HepG2 (cell line): Measurements from ENCODE around the gene ADSL. TPM values are rescaled to one million over a fixed set of nuclear protein-coding genes. Genes with fewer than 3 reads are reported as not detected.

Experiments used
- ATAC-seq: fragments of 200-7000 bp; cut with Tn5 transposase; 3 replicates; pipeline ENCODE4 v1.9.1; 2020; ENCODE audit warnings: mild to moderate bottlenecking, moderate library complexity
- BruUV-seq: library from RNA; stranded (reverse); fragments of 400-500 nt; replicated peaks from 2 replicates; lab custom pipeline; 2021; lab: Mats Ljungman, UMichigan
- CTCF ChIA-PET: fragments of 300-600 bp; formaldehyde crosslinking; extraction: SDS; loops from one replicate; lab custom pipeline; 2021; ENCODE audit warnings: low total read pairs, inconsistent platforms, low intra/inter-chr PET ratio; lab: Yijun Ruan, JAX
- POLR2A ChIA-PET: fragments of 350-600 bp; sonication (Branson Sonifier 250); formaldehyde crosslinking; loops from one replicate; lab custom pipeline; 2020; ENCODE audit warnings: antibody characterized with exemption, inconsistent platforms; lab: Yijun Ruan, JAX
- DNase-seq: peaks from one replicate; pipeline ENCODE4 v3.0.0-alpha.2; 2015; ENCODE audit warnings: low spot score
- FAIRE-seq: peaks from 3 replicates; lab custom pipeline; 2011; peaks lifted over from hg19 to GRCh38; lab: Jason Lieb, UNC
- H2AFZ ChIP-seq: one replicate; pipeline ENCODE4 v1.6.1; 2011; ENCODE audit warnings: low read length, inconsistent platforms
- H3K27ac ChIP-seq: fragments of 300-600 bp; 3 replicates; pipeline ENCODE4 v1.8.0; 2011; ENCODE audit warnings: mixed run types, mild to moderate bottlenecking, mixed read lengths, low read length, inconsistent platforms; ENCODE audit not compliant: insufficient read depth; ENCODE audit errors: extremely low read length
- H3K27me3 ChIP-seq, 2 experiments: fragments of 200-600 bp in 1 of 2; 2 replicates in 1 of 2; 3 replicates in 1 of 2; pipeline versions ENCODE4 v1.6.0 to v1.8.0; 2011; ENCODE audit warnings: low read length in 2 of 2, mild to moderate bottlenecking in 2 of 2, moderate library complexity in 2 of 2, inconsistent platforms in 1 of 2; ENCODE audit not compliant: insufficient read depth in 2 of 2, control insufficient read depth in 1 of 2
- H3K36me3 ChIP-seq, 2 experiments: fragments of 200-600 bp in 1 of 2; replicated peaks in 1 of 2; 2 replicates in 1 of 2; 3 replicates in 1 of 2; pipeline versions ENCODE4 v1.5.1 to v1.8.0; 2011; ENCODE audit warnings: low read length in 2 of 2, inconsistent platforms in 1 of 2; ENCODE audit not compliant: insufficient read depth in 2 of 2, control insufficient read depth in 1 of 2
- H3K4me1 ChIP-seq: 2 replicates; pipeline ENCODE4 v1.5.1; 2012; ENCODE audit warnings: low read length, inconsistent platforms; ENCODE audit not compliant: insufficient read depth
- H3K4me2 ChIP-seq: 2 replicates; pipeline ENCODE4 v1.6.0; 2011; ENCODE audit warnings: low read depth, low read length, inconsistent platforms
- H3K4me3 ChIP-seq, 3 experiments: fragments of 200-600 bp in 1 of 3; sonication (generic), shearing (Covaris generic) in 1 of 3; replicated peaks in 1 of 3; 2 replicates each; pipeline ENCODE4 v1.5.1; 2011 to 2016; ENCODE audit warnings: low read length in 3 of 3, inconsistent platforms in 2 of 3, low read depth in 2 of 3, mild to moderate bottlenecking in 2 of 3, control low read depth in 1 of 3, mixed read lengths in 1 of 3; ENCODE audit not compliant: insufficient read depth in 1 of 3
- H3K79me2 ChIP-seq: one replicate; pipeline ENCODE4 v1.6.1; 2011; ENCODE audit warnings: low read length, inconsistent platforms; ENCODE audit not compliant: insufficient read depth
- H3K9ac ChIP-seq: 2 replicates; pipeline ENCODE4 v1.6.0; 2011; ENCODE audit warnings: mild to moderate bottlenecking, low read depth, low read length, inconsistent platforms; ENCODE audit not compliant: insufficient read depth
- H3K9me3 ChIP-seq: 2 replicates; pipeline ENCODE4 v1.5.1; 2012; ENCODE audit warnings: mild to moderate bottlenecking, low read length
- H4K20me1 ChIP-seq: 2 replicates; pipeline ENCODE4 v1.6.0; 2011; ENCODE audit warnings: inconsistent platforms, mild to moderate bottlenecking, low read length, moderate library complexity; ENCODE audit not compliant: insufficient read depth
- ARNT ChIP-seq: fragments of 450-650 bp; IDR thresholded peaks from 2 replicates; pipeline ENCODE4 v1.6.1; 2017
- HOXA5 ChIP-seq: sonication (generic); formaldehyde crosslinking; IDR thresholded peaks from 2 replicates; pipeline ENCODE4 v1.4.0; 2020; ENCODE audit warnings: missing genetic modification reagents
- NFE2L2 ChIP-seq: fragments of 150-350 bp; IDR thresholded peaks from 2 replicates; pipeline ENCODE4 v1.6.1; 2014; ENCODE audit warnings: low read length
- NR2F6 ChIP-seq, 2 experiments: IDR thresholded peaks; 2 replicates each; pipeline ENCODE4 v1.6.1; 2016; ENCODE audit warnings: antibody characterized with exemption in 1 of 2, mild to moderate bottlenecking in 1 of 2
- SP140L ChIP-seq: sonication (generic); formaldehyde crosslinking; IDR thresholded peaks from 2 replicates; pipeline ENCODE4 v1.4.0; 2020; ENCODE audit warnings: missing genetic modification reagents, borderline replicate concordance
- ZNF264 ChIP-seq: sonication (generic); formaldehyde crosslinking; IDR thresholded peaks from 2 replicates; pipeline ENCODE4 v1.4.0; 2020; ENCODE audit warnings: missing genetic modification reagents
- ZNF354B ChIP-seq: sonication (generic); formaldehyde crosslinking; IDR thresholded peaks from 2 replicates; pipeline ENCODE4 v1.8.0; 2022; ENCODE audit warnings: mild to moderate bottlenecking, missing genetic modification reagents
- ZNF546 ChIP-seq: sonication (generic); formaldehyde crosslinking; conservative IDR thresholded peaks from 2 replicates; pipeline ENCODE4 v1.8.1; 2023; ENCODE audit warnings: mild to moderate bottlenecking, missing genetic modification reagents
- ZNF737 ChIP-seq: sonication (generic); formaldehyde crosslinking; IDR thresholded peaks from 2 replicates; pipeline ENCODE4 v1.5.0; 2020; ENCODE audit warnings: missing genetic modification reagents, mild to moderate bottlenecking, borderline replicate concordance
- WGBS: methylation state at CpG from one replicate; pipeline ENCODE4 v1.1.6; 2017; ENCODE audit warnings: low lambda C conversion rate; 5-methylcytosine and 5-hydroxymethylcytosine counted together
- in situ Hi-C: cut with HindIII; loops from 2 replicates; pipeline ENCODE4 v1.10.0; 2017; ENCODE audit warnings: low pct_unique_long_range_greater_than_20kb; ENCODE audit not compliant: extremely low pct_ligation_motif_present
- intact Hi-C: fragments of 100-400 bp; cut with micrococcal nuclease; formaldehyde crosslinking; loops from one replicate; pipeline ENCODE4 v1.10.0; 2022; ENCODE audit not compliant: unreplicated experiment
- polyA plus RNA-seq, 8 experiments: library from polyadenylated mRNA; depleted of rRNA in 3 of 8; stranded (reverse) in 7 of 8; unstranded in 1 of 8; fragments of >200 nt; fragmentation: Illumina TruSeq in 4 of 8; extraction: Trizol in 4 of 8; gene quantifications; 2 replicates each; pipeline versions ENCODE4 v1.2.1 to v1.2.3, GENCODE V29; 2011 to 2016; ENCODE audit warnings: low read depth in 4 of 8, missing spikeins in 1 of 8, mixed read lengths in 1 of 8; ENCODE audit not compliant: insufficient read depth in 1 of 8
- total RNA-seq, 5 experiments: library from RNA; depleted of rRNA; stranded (reverse); fragments of >200 nt; fragmentation: Illumina TruSeq; extraction: Trizol; gene quantifications; 2 replicates each; pipeline ENCODE4 v1.2.3, GENCODE V29; 2016; ENCODE audit warnings: low read depth in 1 of 5
- TF ChIP-seq, protein P1 (sequence below): sonication (generic); formaldehyde crosslinking; IDR thresholded peaks from 2 replicates; pipeline ENCODE4 v1.8.1; 2022; ENCODE audit warnings: mild to moderate bottlenecking, missing genetic modification reagents
- TF ChIP-seq, protein P2 (sequence below): sonication (generic); formaldehyde crosslinking; IDR thresholded peaks from 2 replicates; pipeline ENCODE4 v1.5.0; 2020; ENCODE audit warnings: mild to moderate bottlenecking, missing genetic modification reagents
- TF ChIP-seq, protein P3 (sequence below): sonication (generic); formaldehyde crosslinking; conservative IDR thresholded peaks from 2 replicates; pipeline ENCODE4 v1.4.0; 2020; ENCODE audit warnings: missing genetic modification reagents

ADSL gene
- total and polyA plus RNA-seq, 2 of the 13 experiments (the other 11 are each of a cell fraction or from before 2014, with no cell fraction given): 123 to 174 TPM

DNA sequence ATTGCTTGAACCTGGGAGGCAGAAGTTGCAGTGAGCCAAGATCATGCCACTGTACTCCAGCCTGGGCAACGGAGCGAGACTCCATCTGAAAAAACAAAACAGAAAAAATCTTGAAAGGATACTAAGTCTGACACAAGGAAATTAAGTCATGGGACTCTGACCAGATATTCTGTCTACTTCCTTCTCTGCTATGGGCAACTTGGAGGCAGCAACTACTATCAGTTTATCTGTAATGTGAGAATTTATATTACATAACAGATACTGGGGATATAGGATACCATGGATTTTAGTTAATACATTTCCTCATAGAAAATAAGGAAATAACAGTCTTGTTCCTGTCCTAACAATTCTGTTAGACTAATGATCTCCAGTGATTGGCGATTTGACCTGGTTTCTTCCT is 22.5 kb downstream of the ADSL start:
- ATAC-seq (no peak), DNase-seq (no peak), FAIRE-seq (no peak)
- no peak overlapping the region for H3K4me2 ChIP-seq
- no peaks in the 10 kb centered on the region for H4K20me1 ChIP-seq
- intact Hi-C loops: no loop called here
- no peak overlapping the region for H3K4me3 ChIP-seq
- no peak overlapping the region for H3K9ac ChIP-seq
- ChIA-PET POLR2A (no interaction called here), CTCF (no interaction called here)
- 97% methylated on average over 3 of the region's 3 CpGs for WGBS
- H3K4me1 ChIP-seq: no peaks in the 10 kb centered on the region
- no peaks in the 10 kb centered on the region for H3K9me3 ChIP-seq
- BruUV-seq: no TSS peak
- no peak overlapping the region for H2AFZ ChIP-seq
- no peaks in the 10 kb centered on the region; a peak in 1 of 5 replicates for H3K27me3 ChIP-seq
- peaks cover 4% of the 10 kb centered on the region for H3K79me2 ChIP-seq
- TF ChIP-seq ZNF737 (CRISPR knock-in tag) (no peak), HOXA5 (CRISPR knock-in tag) (no peak), SP140L (CRISPR knock-in tag) (no peak), NR2F6 (IDR thresholded peaks at IDR 0.05) (no peak), NR2F6 (CRISPR knock-in tag; IDR thresholded peaks at IDR 0.05) (no peak)
- TF ChIP-seq, protein P1, sequence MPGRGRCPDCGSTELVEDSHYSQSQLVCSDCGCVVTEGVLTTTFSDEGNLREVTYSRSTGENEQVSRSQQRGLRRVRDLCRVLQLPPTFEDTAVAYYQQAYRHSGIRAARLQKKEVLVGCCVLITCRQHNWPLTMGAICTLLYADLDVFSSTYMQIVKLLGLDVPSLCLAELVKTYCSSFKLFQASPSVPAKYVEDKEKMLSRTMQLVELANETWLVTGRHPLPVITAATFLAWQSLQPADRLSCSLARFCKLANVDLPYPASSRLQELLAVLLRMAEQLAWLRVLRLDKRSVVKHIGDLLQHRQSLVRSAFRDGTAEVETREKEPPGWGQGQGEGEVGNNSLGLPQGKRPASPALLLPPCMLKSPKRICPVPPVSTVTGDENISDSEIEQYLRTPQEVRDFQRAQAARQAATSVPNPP: no peak
- in situ Hi-C loops: no loop called here
- H3K27ac ChIP-seq: no peak overlapping the region
- H3K36me3 ChIP-seq: peaks cover 18 to 51% of the 10 kb centered on the region in 2 experiments

DNA sequence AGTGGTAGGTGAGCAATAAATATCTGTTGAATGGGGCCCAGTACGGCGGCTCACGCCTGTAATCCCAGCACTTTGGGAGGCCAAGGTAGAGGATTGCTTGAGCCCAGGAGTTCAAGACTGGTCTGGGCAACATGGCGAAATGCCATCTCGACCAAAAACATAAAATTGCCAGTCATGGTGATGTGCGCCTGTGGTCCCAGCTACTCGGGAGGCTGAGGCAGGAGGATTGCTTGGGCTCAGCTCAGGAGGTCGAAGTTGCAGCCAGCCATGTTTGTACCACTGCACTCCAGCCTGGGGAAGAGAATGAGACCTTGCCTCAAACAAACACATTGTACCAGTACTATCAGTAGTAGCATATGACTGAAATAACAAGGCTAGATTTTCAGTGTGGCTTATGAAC is 28.3 kb downstream of the ADSL start:
- ATAC-seq (no peak), DNase-seq (no peak), FAIRE-seq (no peak)
- H3K4me3 ChIP-seq: no peak overlapping the region
- H3K4me2 ChIP-seq: no peak overlapping the region
- intact Hi-C loops (no loop called here), in situ Hi-C loops (no loop called here)
- ChIA-PET CTCF (no interaction called here), POLR2A (interaction anchor here (1.1 kb wide), 1 partner anchor 13 kb away, joined by 3 read pairs; no protein-coding TSS in a partner anchor)
- TF ChIP-seq ZNF354B (CRISPR knock-in tag) (no peak), NFE2L2 (peak; percentile 61), ARNT (no peak), ZNF546 (CRISPR knock-in tag) (no peak), ZNF264 (no peak)
- TF ChIP-seq, protein P2, sequence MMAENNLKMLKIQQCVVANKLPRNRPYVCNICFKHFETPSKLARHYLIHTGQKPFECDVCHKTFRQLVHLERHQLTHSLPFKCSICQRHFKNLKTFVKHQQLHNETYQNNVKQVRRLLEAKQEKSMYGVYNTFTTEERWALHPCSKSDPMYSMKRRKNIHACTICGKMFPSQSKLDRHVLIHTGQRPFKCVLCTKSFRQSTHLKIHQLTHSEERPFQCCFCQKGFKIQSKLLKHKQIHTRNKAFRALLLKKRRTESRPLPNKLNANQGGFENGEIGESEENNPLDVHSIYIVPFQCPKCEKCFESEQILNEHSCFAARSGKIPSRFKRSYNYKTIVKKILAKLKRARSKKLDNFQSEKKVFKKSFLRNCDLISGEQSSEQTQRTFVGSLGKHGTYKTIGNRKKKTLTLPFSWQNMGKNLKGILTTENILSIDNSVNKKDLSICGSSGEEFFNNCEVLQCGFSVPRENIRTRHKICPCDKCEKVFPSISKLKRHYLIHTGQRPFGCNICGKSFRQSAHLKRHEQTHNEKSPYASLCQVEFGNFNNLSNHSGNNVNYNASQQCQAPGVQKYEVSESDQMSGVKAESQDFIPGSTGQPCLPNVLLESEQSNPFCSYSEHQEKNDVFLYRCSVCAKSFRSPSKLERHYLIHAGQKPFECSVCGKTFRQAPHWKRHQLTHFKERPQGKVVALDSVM: peak; percentile 73
- TF ChIP-seq, protein P3, sequence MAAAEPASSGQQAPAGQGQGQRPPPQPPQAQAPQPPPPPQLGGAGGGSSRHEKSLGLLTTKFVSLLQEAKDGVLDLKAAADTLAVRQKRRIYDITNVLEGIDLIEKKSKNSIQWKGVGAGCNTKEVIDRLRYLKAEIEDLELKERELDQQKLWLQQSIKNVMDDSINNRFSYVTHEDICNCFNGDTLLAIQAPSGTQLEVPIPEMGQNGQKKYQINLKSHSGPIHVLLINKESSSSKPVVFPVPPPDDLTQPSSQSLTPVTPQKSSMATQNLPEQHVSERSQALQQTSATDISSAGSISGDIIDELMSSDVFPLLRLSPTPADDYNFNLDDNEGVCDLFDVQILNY (CRISPR knock-in tag): no peak
- no peak overlapping the region for H2AFZ ChIP-seq
- H3K27me3 ChIP-seq: no peaks in the 10 kb centered on the region; a peak in 1 of 5 replicates
- H3K27ac ChIP-seq: no peak overlapping the region
- H3K4me1 ChIP-seq: no peaks in the 10 kb centered on the region
- H3K9ac ChIP-seq: no peak overlapping the region
- H4K20me1 ChIP-seq: no peaks in the 10 kb centered on the region
- H3K36me3 ChIP-seq: peaks cover 0 to 3% of the 10 kb centered on the region in 2 experiments; a peak in 1 of 5 replicates
- H3K9me3 ChIP-seq: no peaks in the 10 kb centered on the region
- no TSS peak for BruUV-seq
- H3K79me2 ChIP-seq: peaks cover 4% of the 10 kb centered on the region
- 96% methylated on average over 7 of the region's 8 CpGs for WGBS
